Stomach (tissue), 9 donors: ENCODE data around the gene FGF14. TPM values are rescaled to one million over a fixed set of nuclear protein-coding genes. Genes with fewer than 3 reads are reported as not detected.

Experiments
- DNase-seq, 2 donors: peaks; one replicate each; pipeline versions ENCODE4 v3.0.0 to v3.0.0-alpha.2; 2013 to 2019
- H3K27ac ChIP-seq, 5 donors: fragments of 200-600 bp in 4 of 5; sonication (generic) in 4 of 5; one replicate each; pipeline ENCODE4 v1.5.1; 2013 to 2019; ENCODE audit warnings: mild to moderate bottlenecking in 1 of 5, moderate library complexity in 1 of 5
- H3K27me3 ChIP-seq, 3 donors: fragments of 200-600 bp; sonication (generic); one replicate each; pipeline ENCODE4 v1.5.1; 2017 to 2019; ENCODE audit warnings: mixed run types in 1 of 3
- H3K36me3 ChIP-seq, 4 donors: fragments of 200-600 bp; sonication (generic); 1 replicate in 3 of 4; 2 replicates in 1 of 4; pipeline ENCODE4 v1.5.1; 2016 to 2019
- H3K4me1 ChIP-seq, 4 donors: fragments of 200-600 bp; sonication (generic); one replicate each; pipeline ENCODE4 v1.5.1; 2016 to 2019
- H3K4me3 ChIP-seq, 4 donors: fragments of 200-600 bp; sonication (generic) in 3 of 4; one replicate each; pipeline ENCODE4 v1.5.1; 2016 to 2019; ENCODE audit warnings: mild to moderate bottlenecking in 1 of 4
- H3K9me3 ChIP-seq, 4 donors: fragments of 200-600 bp; sonication (generic); one replicate each; pipeline ENCODE4 v1.5.1; 2016 to 2019
- CTCF ChIP-seq, 7 experiments: fragments of 450-650 bp in 4 of 7; fragments of 200-600 bp in 3 of 7; sonication (generic) in 3 of 7; IDR thresholded peaks; one replicate each; pipeline ENCODE4 v1.5.1; 2016 to 2019; ENCODE audit warnings: antibody characterized with exemption in 7 of 7, control low read depth in 2 of 7, mild to moderate bottlenecking in 1 of 7
- EP300 ChIP-seq: sonication (generic); formaldehyde crosslinking; IDR thresholded peaks from one replicate; pipeline ENCODE4 v1.6.1; 2017; ENCODE audit warnings: antibody characterized with exemption
- POLR2A ChIP-seq, 4 donors: fragments of 450-650 bp; IDR thresholded peaks; one replicate each; pipeline ENCODE4 v1.6.1; 2016; ENCODE audit warnings: antibody characterized with exemption in 4 of 4, control low read depth in 2 of 4, mild to moderate bottlenecking in 1 of 4, moderate library complexity in 1 of 4
- POLR2AphosphoS5 ChIP-seq, 3 donors: sonication (generic); formaldehyde crosslinking; IDR thresholded peaks; one replicate each; pipeline ENCODE4 v1.6.1; 2016; ENCODE audit warnings: antibody characterized with exemption in 3 of 3
- whole genome bisulfite sequencing, 5 donors: extraction: QIAGEN DNeasy Blood & Tissue Kit in 3 of 5; methylation state at CpG; one replicate each; pipeline versions ENCODE4 v1.1.5 to v1.1.7; 2013 to 2018; 5-methylcytosine and 5-hydroxymethylcytosine counted together
- intact Hi-C: fragments of 100-400 bp; cut with DNase I; formaldehyde crosslinking; loops from one replicate; pipeline ENCODE4 v1.15.1; 2023; ENCODE audit warnings: low total_unique reads
- polyA plus RNA-seq, 3 donors: library from polyadenylated mRNA; stranded (reverse); fragments of 200-250 nt; gene quantifications; one replicate each; pipeline ENCODE4 v1.2.3, GENCODE V29; 2013
- total RNA-seq, 5 donors: library from RNA; depleted of rRNA; stranded (reverse); fragments of >200 nt; gene quantifications; one replicate each; pipeline versions ENCODE4 v1.1.0 to v1.2.3, GENCODE V29; 2014 to 2016
- donor health status: healthy with polysubstance abuse.
- donor health status: Bipolar disorder and iron deficiency.
- donor health status: healthy.

FGF14 gene
- total and polyA plus RNA-seq, 8 donors: 0.08 to 6.6 (median 0.54) TPM

DNA sequence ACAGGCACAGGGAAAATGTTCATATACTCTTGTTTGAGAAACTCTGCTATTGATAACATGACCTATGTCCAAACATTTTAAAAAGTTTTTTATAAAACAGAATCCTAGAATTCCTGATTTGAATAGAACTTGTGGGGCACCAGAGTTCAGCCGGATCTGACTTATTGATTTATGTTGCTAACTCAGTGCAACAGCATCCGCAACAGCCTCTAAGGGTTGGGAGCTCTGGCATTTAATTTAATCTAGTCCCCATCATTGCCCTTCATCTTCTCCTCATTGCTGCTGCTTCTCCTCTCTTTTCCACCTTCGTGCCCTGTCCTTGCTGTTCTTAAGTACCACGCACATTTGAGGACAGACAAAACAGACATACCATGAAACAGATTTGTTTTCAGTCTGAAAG, 214.5 kb downstream of the FGF14 start:
- WGBS, 5 donors: 64 to 89% (median 85%) methylated on average over 4 of the region's 4 CpGs
- DNase-seq: no peak
- H3K27me3 ChIP-seq: no peaks in the 10 kb centered on the region
- no peaks in the 10 kb centered on the region for H3K4me1 ChIP-seq
- H3K27ac ChIP-seq: no peak overlapping the region
- intact Hi-C loops: no loop called here
- H3K36me3 ChIP-seq: no peaks in the 10 kb centered on the region
- no peak overlapping the region for H3K4me3 ChIP-seq
- no peak for TF ChIP-seq CTCF (IDR thresholded peaks at IDR 0.05)
- no peak for TF ChIP-seq POLR2A (IDR thresholded peaks at IDR 0.05)
- TF ChIP-seq EP300: no peak
- TF ChIP-seq POLR2AphosphoS5 (IDR thresholded peaks at IDR 0.05): no peak
- no peaks in the 10 kb centered on the region for H3K9me3 ChIP-seq

GRCh38 chr13:102185375-102185984, 216.4 kb downstream of the FGF14 start:
- no peak for TF ChIP-seq POLR2A (IDR thresholded peaks at IDR 0.05)
- TF ChIP-seq EP300: no peak
- TF ChIP-seq POLR2AphosphoS5 (IDR thresholded peaks at IDR 0.05): no peak
- TF ChIP-seq CTCF (IDR thresholded peaks at IDR 0.05): no peak
- no peak overlapping the region for H3K27ac ChIP-seq
- no peak overlapping the region for H3K4me3 ChIP-seq
- H3K4me1 ChIP-seq: no peaks in the 10 kb centered on the region
- no peak for DNase-seq
- intact Hi-C loops: no loop called here
- no peaks in the 10 kb centered on the region for H3K27me3 ChIP-seq
- H3K36me3 ChIP-seq: no peaks in the 10 kb centered on the region
- 46 to 59% (median 54%) methylated on average over 5 of the region's 5 CpGs for WGBS, 5 donors
- no peaks in the 10 kb centered on the region for H3K9me3 ChIP-seq

DNA sequence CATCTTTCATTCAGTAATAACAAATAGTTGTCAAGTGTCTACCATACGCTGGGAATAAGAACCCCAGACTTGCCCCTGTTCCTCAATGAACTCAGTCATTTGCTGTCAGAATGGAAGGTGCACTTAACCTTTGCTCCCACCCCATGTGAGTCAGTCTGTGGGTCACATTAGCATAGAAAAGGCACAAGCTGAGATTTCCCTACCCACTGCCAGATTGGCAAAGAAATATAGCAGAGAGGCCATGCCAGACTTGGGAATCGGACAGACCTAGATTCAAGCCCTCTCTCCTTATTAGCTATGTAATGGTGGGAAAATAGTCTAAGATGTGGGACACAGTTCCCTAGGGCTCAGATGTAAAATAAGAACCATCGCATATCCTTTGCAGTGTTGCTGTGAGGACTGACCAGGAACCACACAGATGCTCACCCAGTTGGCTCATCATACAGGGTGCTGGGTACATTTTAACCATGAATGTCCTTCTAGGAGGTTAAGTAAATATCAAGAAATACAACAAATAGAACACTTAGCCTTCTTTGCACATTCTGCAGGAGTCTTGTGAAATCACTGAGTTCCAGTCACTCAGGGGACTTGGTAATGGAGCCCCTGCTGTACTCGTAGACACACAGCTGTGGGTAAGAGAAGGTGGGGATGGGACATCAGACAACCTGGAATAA, 218.2 kb downstream of the FGF14 start:
- Histone ChIP-seq H3K4me1 (no peaks in the 10 kb centered on the region), H3K27ac (no peak overlapping the region), H3K9me3 (no peaks in the 10 kb centered on the region), H3K27me3 (no peaks in the 10 kb centered on the region), H3K4me3 (no peak overlapping the region), H3K36me3 (no peaks in the 10 kb centered on the region)
- no peak for TF ChIP-seq CTCF (IDR thresholded peaks at IDR 0.05)
- TF ChIP-seq EP300: no peak
- 69 to 83% (median 75%) methylated on average over 4 of the region's 4 CpGs for WGBS, 5 donors
- intact Hi-C loops: no loop called here
- no peak for DNase-seq

- no peak for DNase-seq
- no peak overlapping the region for H3K27ac ChIP-seq
- WGBS, 5 donors: 78 to 88% (median 81%) methylated on average over 5 of the region's 5 CpGs
- TF ChIP-seq CTCF (IDR thresholded peaks at IDR 0.05) (no peak), POLR2AphosphoS5 (IDR thresholded peaks at IDR 0.05) (no peak), POLR2A (IDR thresholded peaks at IDR 0.05) (no peak), EP300 (no peak)
- no peaks in the 10 kb centered on the region for H3K27me3 ChIP-seq
- H3K9me3 ChIP-seq: no peaks in the 10 kb centered on the region
- intact Hi-C loops: no loop called here
- H3K36me3 ChIP-seq: no peaks in the 10 kb centered on the region
- no peak overlapping the region for H3K4me3 ChIP-seq
- no peaks in the 10 kb centered on the region for H3K4me1 ChIP-seq
These were observed 219.7 kb downstream of the FGF14 start for GRCh38 chr13:102182170-102182569.
